ENCODE results near the gene SPECC1.

- TF ChIP-seq REST (IDR thresholded peaks at IDR 0.05; ENCODE audit: low read depth, low read length) (no peak), POLR2AphosphoS5 (IDR thresholded peaks at IDR 0.05; ENCODE audit: low read length) (no peak), MXI1 (IDR thresholded peaks at IDR 0.05; ENCODE audit: low read depth, low read length) (no peak), JUND (IDR thresholded peaks at IDR 0.05; ENCODE audit: low read depth, low read length) (no peak), TCF12 (IDR thresholded peaks at IDR 0.05; ENCODE audit: low read depth, low read length) (no peak), CTCF (IDR thresholded peaks at IDR 0.05 in 2 of 3, conservative IDR thresholded peaks at IDR 0.05 in 1 of 3; ENCODE audit: control insufficient read depth in 2 of 3, extremely low read depth in 1 of 3, insufficient read depth in 1 of 3, low read depth in 3 of 3, low read length in 3 of 3) (no peak), NR2C1 (IDR thresholded peaks at IDR 0.05) (no peak), ATF3 (IDR thresholded peaks at IDR 0.05; ENCODE audit: borderline replicate concordance, extremely low read depth, low read depth, low read length) (no peak), ELK1 (IDR thresholded peaks at IDR 0.05; ENCODE audit: low read depth, low read length) (no peak), EGR1 (IDR thresholded peaks at IDR 0.05; ENCODE audit: borderline replicate concordance in 1 of 2, low read depth in 2 of 2, low read length in 2 of 2) (no peak), SRF (IDR thresholded peaks at IDR 0.05; ENCODE audit: low read depth in 2 of 2, low read length in 2 of 2) (no peak), POLR2A (IDR thresholded peaks at IDR 0.05; ENCODE audit: low read depth, low read length) (no peak), HDAC2 (IDR thresholded peaks at IDR 0.05) (no peak), STAT1 (conservative IDR thresholded peaks at IDR 0.05) (no peak)
Observed at GRCh38 chr17:20282526-20283308, 273.6 kb downstream of the SPECC1 start.
